ENCODE results near the gene NOTCH1. TPM values are rescaled to one million over a fixed set of nuclear protein-coding genes. Genes with fewer than 3 reads are reported as not detected.

NOTCH1 gene
- total and polyA plus RNA-seq, 2 experiments from 2014 or later = 7.1 to 20.9 TPM

DNA sequence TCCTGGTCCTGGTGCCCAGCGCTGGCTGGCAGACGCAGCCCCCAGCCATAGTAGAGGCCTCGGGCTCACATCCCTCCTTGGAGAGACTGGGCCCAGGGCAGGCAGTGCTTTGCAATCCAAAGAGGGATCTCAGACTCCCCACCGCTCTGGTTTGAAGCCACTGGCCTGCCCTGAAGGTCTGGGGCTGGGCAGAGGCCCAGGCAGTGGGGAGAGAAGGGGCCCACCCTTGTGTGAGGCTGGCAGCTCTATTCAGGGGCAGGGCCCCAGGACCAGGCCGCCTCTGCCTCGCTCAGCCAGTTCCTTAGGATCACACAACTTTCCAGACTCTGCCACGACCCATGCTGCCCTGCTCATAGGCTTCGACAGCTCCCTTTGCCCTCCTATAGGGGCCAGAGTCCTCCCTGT is 52.3 kb downstream of the NOTCH1 start:
- Histone ChIP-seq H3K27me3 (no peaks in the 10 kb centered on the region), H3K9me3 (ENCODE audit: low read depth) (no peaks in the 10 kb centered on the region), H3K36me3 (no peaks in the 10 kb centered on the region), H3K4me1 (ENCODE audit: low read depth) (no peaks in the 10 kb centered on the region), H3K4me3 (no peak overlapping the region), H3K27ac (no peak overlapping the region)
- TF ChIP-seq, protein P1, sequence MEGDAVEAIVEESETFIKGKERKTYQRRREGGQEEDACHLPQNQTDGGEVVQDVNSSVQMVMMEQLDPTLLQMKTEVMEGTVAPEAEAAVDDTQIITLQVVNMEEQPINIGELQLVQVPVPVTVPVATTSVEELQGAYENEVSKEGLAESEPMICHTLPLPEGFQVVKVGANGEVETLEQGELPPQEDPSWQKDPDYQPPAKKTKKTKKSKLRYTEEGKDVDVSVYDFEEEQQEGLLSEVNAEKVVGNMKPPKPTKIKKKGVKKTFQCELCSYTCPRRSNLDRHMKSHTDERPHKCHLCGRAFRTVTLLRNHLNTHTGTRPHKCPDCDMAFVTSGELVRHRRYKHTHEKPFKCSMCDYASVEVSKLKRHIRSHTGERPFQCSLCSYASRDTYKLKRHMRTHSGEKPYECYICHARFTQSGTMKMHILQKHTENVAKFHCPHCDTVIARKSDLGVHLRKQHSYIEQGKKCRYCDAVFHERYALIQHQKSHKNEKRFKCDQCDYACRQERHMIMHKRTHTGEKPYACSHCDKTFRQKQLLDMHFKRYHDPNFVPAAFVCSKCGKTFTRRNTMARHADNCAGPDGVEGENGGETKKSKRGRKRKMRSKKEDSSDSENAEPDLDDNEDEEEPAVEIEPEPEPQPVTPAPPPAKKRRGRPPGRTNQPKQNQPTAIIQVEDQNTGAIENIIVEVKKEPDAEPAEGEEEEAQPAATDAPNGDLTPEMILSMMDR (IDR thresholded peaks at IDR 0.05; ENCODE audit: low read depth, low read length) = no peak
- no peak for DNase-seq (ENCODE audit: low read depth in 1 of 2, low spot score in 1 of 2)

DNA sequence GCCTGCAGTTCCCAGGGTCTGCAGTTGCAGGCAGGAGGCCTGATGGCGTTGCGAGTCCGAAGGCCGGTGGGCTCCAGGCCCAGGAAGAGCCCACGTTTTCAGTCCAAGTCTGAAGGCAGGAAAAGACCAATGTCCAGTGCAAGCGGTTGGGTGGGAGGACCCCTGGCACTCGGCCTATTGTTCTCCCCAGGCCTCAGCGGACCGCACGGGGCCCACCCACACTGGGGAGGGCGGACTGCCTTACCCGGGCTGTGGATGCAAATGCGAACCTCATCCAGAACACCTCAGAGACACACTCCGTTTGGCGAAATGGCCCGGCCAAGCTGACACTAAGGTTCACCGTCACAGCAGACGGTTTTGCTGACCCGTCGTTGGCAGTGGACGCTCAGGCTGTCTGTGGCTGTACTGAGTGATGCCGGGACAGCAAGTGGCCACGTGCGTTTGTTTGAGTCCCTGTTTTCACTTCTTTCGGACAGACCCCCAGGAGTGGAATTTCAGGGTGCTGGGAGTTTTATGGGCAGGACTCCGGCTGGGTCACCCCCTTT is 52.8 kb downstream of the NOTCH1 start:
- Histone ChIP-seq H3K27me3 (no peaks in the 10 kb centered on the region), H3K4me3 (no peak overlapping the region), H3K27ac (no peak overlapping the region), H3K4me1 (ENCODE audit: low read depth) (no peaks in the 10 kb centered on the region), H3K36me3 (no peaks in the 10 kb centered on the region), H3K9me3 (ENCODE audit: low read depth) (no peaks in the 10 kb centered on the region)
- TF ChIP-seq, protein P1 (IDR thresholded peaks at IDR 0.05; ENCODE audit: low read depth, low read length) = no peak
- no peak for DNase-seq (ENCODE audit: low read depth in 1 of 2, low spot score in 1 of 2)

DNA sequence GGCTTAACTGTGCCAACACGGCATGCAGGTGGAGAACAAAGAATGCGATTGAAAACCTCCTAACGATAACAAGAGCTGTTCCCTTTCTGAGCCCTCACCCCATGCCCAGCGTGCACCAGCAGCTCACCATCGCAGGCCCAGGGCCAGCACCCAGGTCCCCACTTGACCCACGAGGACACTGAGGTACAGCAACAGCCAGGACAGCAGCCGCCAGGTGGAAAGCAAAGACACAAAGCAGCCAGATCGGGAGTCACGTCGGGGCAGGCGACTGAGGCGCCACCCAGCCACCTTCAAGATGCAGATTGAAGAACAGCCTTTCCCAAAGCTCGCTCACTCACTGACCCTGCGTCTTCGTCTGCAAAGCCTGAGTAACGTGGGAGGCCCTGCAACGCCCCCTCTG is 56.1 kb downstream of the NOTCH1 start:
- Histone ChIP-seq H3K4me3 (no peak overlapping the region), H3K27me3 (no peaks in the 10 kb centered on the region), H3K9me3 (ENCODE audit: low read depth) (no peaks in the 10 kb centered on the region), H3K36me3 (no peaks in the 10 kb centered on the region), H3K4me1 (ENCODE audit: low read depth) (no peaks in the 10 kb centered on the region), H3K27ac (no peak overlapping the region)
- TF ChIP-seq, protein P1 (IDR thresholded peaks at IDR 0.05; ENCODE audit: low read depth, low read length) = no peak
- no peak for DNase-seq (ENCODE audit: low read depth in 1 of 2, low spot score in 1 of 2)

DNA sequence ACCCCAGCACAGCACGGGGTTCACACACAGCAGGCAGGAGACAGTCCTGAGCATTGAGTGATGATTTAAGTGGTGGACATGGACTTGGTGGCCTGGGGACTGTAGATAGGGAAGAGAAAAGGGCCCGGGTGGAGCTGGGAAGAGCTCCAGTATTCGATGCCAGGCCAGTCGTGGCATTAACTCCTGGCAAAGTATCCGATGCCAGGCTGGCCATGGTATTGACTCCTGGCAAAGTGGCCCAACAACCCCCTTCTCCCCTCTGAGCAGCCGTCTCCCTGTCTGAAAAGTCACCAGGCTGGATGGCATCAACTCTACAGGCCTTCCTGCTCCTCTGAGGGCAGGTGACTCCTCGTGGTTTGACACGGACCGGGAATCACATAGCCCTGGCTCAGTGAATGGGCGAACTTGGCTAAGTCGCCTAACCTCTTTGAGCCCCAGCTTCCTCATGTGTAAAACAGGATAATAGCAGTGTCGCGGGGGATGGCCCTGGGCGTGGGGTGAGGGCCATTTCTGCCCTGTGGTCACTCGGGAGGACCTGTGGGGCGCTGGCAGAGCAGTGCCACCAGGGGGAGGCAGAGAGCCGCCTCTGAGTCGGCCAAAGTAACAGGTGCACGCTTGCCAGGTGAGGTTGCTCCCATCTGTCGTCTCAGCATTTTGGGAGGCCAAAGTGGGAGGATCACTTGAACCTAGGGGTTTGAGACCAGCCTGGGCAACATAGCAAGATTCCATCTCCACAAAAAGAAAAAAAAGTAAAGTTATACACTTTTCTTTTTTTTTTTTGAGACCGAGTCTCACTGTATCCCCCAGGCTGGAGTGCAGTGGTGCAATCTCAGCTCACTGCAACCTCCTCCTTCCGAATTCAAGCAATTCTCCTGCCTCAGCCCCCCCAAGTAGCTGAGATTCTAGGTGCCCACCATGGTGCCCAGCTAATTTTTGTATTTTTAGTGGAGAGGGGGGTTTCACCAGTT is 57.3 kb downstream of the NOTCH1 start:
- DNase-seq (ENCODE audit: low read depth in 1 of 2, low spot score in 1 of 2) = peak; percentile 44 to 74
- TF ChIP-seq, protein P1 (IDR thresholded peaks at IDR 0.05; ENCODE audit: low read depth, low read length) = peak; percentile 96
- no peaks in the 10 kb centered on the region for H3K9me3 ChIP-seq (ENCODE audit: low read depth)
- H3K27me3 ChIP-seq = no peaks in the 10 kb centered on the region
- no peak overlapping the region for H3K27ac ChIP-seq
- H3K4me1 ChIP-seq (ENCODE audit: low read depth) = peaks cover 4% of the 10 kb centered on the region
- H3K36me3 ChIP-seq = no peaks in the 10 kb centered on the region
- no peak overlapping the region for H3K4me3 ChIP-seq

DNA sequence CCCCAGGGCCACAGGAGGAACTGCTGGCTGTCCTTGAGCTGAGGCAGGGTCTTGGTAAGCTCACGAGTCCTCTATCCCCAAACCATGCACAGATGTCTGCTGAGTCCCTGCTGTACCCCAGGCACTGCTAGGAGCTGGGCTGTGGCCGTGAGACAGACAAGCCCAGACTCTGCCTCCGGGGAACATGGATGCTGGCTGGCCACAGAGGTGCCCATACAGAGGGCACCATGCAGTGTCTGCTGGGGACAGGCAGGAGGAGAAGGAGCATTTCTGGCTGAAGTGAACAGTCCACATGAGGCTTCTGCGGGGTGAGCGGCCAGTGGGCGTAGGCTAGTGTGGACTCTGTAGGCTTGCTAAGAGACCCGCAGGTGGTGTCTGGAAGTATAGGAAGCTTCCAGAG is 58.2 kb downstream of the NOTCH1 start:
- DNase-seq (ENCODE audit: low read depth in 1 of 2, low spot score in 1 of 2) = no peak
- Histone ChIP-seq H3K4me3 (no peak overlapping the region), H3K9me3 (ENCODE audit: low read depth) (no peaks in the 10 kb centered on the region), H3K4me1 (ENCODE audit: low read depth) (peaks cover 4% of the 10 kb centered on the region), H3K36me3 (no peaks in the 10 kb centered on the region), H3K27ac (no peak overlapping the region), H3K27me3 (no peaks in the 10 kb centered on the region)
- TF ChIP-seq, protein P1 (IDR thresholded peaks at IDR 0.05; ENCODE audit: low read depth, low read length) = peak; percentile 1
